Subcutaneous abdominal adipose tissue (tissue), 5 donors: ENCODE measurements around the gene ZNF710.
"Not testable (repeated sequence)": the region's sequence is repeated elsewhere in the genome, so short reads cannot be mapped to it uniquely, and the experiment has no call there.

Experiments used
- H3K27ac ChIP-seq: one replicate; pipeline ENCODE4 v1.7.0; 2013; ENCODE audit warnings: low read depth, mild to moderate bottlenecking, inconsistent platforms, low read length, moderate library complexity
- H3K27me3 ChIP-seq, 5 donors: one replicate each; pipeline ENCODE4 v1.7.0; 2013; ENCODE audit warnings: low read length in 5 of 5, inconsistent platforms in 1 of 5; ENCODE audit not compliant: control insufficient read depth in 5 of 5, insufficient read depth in 4 of 5
- H3K36me3 ChIP-seq, 5 donors: one replicate each; pipeline ENCODE4 v1.7.0; 2013; ENCODE audit warnings: low read length in 5 of 5; ENCODE audit not compliant: control insufficient read depth in 5 of 5, insufficient read depth in 5 of 5
- H3K4me1 ChIP-seq, 5 donors: one replicate each; pipeline ENCODE4 v1.7.0; 2013; ENCODE audit warnings: low read length in 5 of 5, mild to moderate bottlenecking in 3 of 5, moderate library complexity in 1 of 5; ENCODE audit not compliant: control insufficient read depth in 5 of 5, insufficient read depth in 5 of 5
- H3K4me3 ChIP-seq, 5 donors: one replicate each; pipeline ENCODE4 v1.7.0; 2013; ENCODE audit warnings: low read length in 5 of 5, low read depth in 1 of 5
- H3K9ac ChIP-seq, 5 donors: one replicate each; pipeline ENCODE4 v1.7.0; 2013; ENCODE audit warnings: low read length in 5 of 5, mild to moderate bottlenecking in 4 of 5, moderate library complexity in 3 of 5
- H3K9me3 ChIP-seq, 5 donors: one replicate each; pipeline ENCODE4 v1.7.0; 2013; ENCODE audit warnings: low read length in 5 of 5; ENCODE audit not compliant: control insufficient read depth in 5 of 5
- donor health status: healthy.
- donor health status: healthy.
- donor health status: healthy.
- donor health status: healthy.
- donor health status: healthy.

Gene ZNF710

DNA sequence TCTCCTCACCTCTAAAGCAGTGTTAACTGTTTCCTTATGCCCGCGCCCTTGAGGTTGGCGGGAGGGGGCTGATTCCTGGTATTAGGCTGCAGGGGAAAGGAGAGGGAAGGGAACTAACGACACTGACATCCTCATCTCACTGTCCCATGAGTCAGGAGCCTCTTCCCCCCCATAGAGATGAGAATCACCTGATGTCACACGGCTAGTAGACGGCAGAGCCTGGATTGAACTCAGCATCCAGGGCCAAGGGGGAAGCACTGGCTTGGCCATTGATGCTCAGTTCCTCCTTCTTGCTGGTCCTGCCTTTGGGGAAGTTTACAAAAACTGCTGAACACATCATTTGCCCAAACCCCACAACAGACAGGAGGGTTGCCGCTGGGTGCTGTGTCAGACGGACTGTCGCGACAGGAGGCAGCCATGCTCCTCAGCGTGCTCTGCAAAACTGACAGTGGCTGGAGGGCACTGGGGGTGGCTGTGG is 62.7 kb downstream of the ZNF710 start:
- Histone ChIP-seq H3K9ac (peak overlapping the region in 1 of 5 donors; percentile 30), H3K36me3 (peaks cover 0 to 20% (median 11%) of the 10 kb centered on the region in 5 donors), H3K4me1 (peaks cover 10 to 69% (median 61%) of the 10 kb centered on the region in 5 donors), H3K27ac (peak overlapping the region; percentile 57), H3K4me3 (no peak overlapping the region), H3K9me3 (no peaks in the 10 kb centered on the region), H3K27me3 (no peaks in the 10 kb centered on the region)

DNA sequence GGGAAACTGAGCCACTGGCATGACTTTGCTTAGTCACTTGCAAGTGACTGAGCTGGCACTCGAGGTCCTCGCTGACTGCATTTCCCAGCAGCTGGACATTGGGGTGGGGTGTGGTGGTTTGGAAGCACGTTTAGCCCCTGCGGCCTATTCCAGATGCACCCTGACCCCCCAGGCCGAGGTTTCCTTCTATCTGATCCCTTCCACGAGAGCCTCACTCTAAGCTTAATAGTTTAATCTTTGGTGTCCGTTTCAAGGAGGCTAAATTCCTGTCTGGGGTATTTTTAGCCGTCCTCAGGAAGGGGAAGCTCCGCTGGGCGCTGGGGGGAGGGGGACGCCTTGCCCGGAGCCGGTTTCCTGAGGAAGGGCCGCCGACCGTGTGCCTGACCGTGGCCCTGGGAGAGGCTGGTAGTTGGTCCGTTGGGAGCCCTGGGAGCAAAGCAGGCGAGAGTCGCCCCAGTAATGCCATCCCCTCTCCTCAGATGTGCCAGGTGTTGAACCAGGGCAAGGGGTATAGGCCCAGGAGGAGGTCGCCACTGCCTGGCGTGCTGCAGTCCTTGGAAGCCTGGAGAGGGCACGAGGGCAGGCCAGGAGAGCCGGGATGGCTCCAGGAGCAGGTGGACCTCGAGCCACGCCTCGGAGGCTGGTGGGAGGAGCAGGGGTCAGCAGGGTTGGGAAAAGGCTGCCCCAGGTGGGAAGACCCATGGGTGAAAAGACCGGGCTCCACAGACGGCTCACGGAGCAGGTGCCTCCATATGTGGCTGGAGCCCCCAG is 64.0 kb downstream of the ZNF710 start:
- peak overlapping the region in 3 of 5 donors; percentile 11 to 55 (median 50) for H3K9ac ChIP-seq
- H3K4me3 ChIP-seq = peak overlapping the region in 2 of 5 donors; percentile 26 to 37
- no peaks in the 10 kb centered on the region for H3K27me3 ChIP-seq
- H3K4me1 ChIP-seq = peaks cover 8 to 62% (median 51%) of the 10 kb centered on the region in 5 donors
- H3K9me3 ChIP-seq = no peaks in the 10 kb centered on the region
- peak overlapping the region; percentile 57 for H3K27ac ChIP-seq
- peaks cover 0 to 20% (median 11%) of the 10 kb centered on the region in 5 donors for H3K36me3 ChIP-seq

DNA sequence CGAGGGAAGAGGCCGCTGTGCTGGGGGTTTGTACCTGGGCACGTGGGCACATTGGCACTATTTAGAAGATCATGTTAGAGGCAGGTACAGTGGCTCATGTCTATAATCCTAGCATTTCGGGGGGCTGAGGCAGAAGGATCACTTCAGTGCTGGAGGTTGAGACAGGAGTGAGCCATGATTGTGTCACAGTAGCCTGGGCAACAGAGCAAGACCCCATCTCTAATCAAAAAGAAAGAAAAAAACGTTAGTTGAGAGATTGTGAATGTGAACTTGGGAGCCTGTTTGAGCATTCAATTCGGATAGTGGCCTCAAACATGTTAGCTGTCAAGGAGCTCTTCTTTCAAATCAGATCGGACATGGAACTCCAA is 64.5 kb downstream of the ZNF710 start:
- peak overlapping the region; percentile 57 for H3K27ac ChIP-seq
- no peaks in the 10 kb centered on the region for H3K27me3 ChIP-seq
- peak overlapping the region in 3 of 5 donors; percentile 11 to 55 (median 50) for H3K9ac ChIP-seq

DNA sequence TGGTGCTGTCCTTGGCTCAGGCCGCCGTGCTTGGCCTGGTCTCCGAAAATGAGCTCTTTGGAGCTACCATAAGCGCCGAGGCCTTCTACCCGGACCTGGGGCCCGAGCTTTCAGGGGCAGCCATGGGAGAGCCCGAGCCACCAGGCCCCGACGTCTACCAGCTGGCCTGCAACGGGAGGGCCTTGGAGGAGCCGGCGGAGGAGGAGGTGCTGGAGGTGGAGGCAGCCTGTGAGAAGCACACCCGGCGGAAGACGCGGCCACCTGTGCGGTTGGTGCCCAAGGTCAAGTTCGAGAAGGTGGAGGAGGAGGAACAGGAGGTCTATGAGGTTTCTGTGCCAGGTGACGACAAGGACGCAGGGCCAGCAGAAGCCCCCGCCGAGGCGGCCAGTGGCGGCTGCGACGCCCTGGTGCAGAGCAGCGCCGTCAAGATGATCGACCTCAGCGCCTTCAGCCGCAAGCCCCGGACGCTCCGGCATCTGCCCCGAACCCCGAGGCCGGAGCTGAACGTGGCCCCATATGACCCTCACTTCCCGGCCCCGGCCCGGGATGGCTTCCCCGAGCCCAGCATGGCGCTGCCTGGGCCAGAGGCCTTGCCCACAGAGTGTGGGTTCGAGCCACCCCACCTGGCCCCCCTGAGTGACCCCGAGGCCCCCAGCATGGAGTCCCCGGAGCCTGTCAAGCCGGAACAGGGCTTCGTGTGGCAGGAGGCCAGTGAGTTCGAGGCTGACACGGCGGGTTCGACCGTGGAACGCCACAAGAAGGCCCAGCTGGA is 66.2 kb downstream of the ZNF710 start:
- no peaks in the 10 kb centered on the region for H3K27me3 ChIP-seq
- peaks cover 7 to 45% (median 34%) of the 10 kb centered on the region in 5 donors for H3K4me1 ChIP-seq
- no peak overlapping the region for H3K27ac ChIP-seq
- no peaks in the 10 kb centered on the region for H3K9me3 ChIP-seq
- H3K36me3 ChIP-seq = peaks cover 0 to 20% (median 11%) of the 10 kb centered on the region in 5 donors
- no peak overlapping the region for H3K9ac ChIP-seq
- H3K4me3 ChIP-seq = no peak overlapping the region

More for the DNA sequence above, 64.5 kb downstream of the ZNF710 start:
- no peaks in the 10 kb centered on the region for H3K9me3 ChIP-seq
- H3K4me3 ChIP-seq = peak overlapping the region in 1 of 5 donors; percentile 37
- H3K36me3 ChIP-seq = peaks cover 0 to 20% (median 11%) of the 10 kb centered on the region in 5 donors
- peaks cover 8 to 60% (median 48%) of the 10 kb centered on the region in 5 donors for H3K4me1 ChIP-seq

DNA sequence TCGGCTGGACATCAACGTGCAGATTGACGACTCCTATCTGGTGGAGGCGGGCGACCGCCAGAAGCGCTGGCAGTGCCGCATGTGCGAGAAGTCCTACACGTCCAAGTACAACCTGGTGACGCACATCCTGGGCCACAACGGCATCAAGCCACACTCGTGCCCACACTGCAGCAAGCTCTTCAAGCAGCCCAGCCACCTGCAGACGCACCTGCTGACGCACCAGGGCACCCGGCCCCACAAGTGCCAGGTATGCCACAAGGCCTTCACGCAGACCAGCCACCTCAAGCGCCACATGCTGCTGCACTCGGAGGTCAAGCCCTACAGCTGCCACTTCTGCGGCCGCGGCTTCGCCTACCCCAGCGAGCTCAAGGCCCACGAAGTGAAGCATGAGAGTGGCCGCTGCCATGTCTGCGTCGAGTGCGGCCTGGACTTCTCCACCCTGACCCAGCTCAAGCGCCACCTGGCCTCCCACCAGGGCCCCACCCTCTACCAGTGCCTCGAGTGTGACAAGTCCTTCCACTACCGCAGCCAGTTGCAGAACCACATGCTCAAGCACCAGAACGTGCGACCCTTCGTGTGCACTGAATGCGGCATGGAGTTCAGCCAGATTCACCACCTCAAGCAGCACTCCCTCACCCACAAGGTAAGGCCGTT is 67.0 kb downstream of the ZNF710 start:
- Histone ChIP-seq H3K36me3 (peaks cover 0 to 27% (median 14%) of the 10 kb centered on the region in 5 donors), H3K27ac (no peak overlapping the region), H3K4me3 (no peak overlapping the region), H3K9me3 (no peaks in the 10 kb centered on the region), H3K27me3 (no peaks in the 10 kb centered on the region), H3K4me1 (peaks cover under 1 to 38% (median 27%) of the 10 kb centered on the region in 5 donors), H3K9ac (no peak overlapping the region)

DNA sequence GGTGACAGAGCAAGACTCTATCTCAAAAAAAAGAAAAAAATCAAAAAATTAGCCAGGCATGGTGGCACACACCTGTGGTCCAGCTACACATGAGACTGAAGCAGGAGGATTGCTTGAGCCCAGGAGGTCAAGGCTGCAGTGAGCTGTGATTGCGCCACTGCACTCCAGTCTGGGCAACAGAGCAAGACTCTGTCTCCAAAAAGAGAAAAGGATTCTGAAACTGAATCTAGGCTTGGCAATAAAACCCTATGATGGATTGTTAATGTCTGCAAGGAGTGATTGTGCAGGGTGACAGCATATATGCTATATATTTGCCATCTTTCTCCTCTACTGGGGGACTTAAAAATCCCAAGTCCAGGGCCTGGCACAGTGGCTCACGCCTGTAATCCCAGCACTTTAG is 69.5 kb downstream of the ZNF710 start:
- H3K27ac ChIP-seq, H3K27me3 ChIP-seq, H3K9ac ChIP-seq, H3K9me3 ChIP-seq, H3K4me3 ChIP-seq: not testable (repeated sequence)
- Histone ChIP-seq H3K36me3 (peaks cover 0 to 50% (median 31%) of the 10 kb centered on the region in 5 donors), H3K4me1 (peaks cover 0 to 13% (median 2%) of the 10 kb centered on the region in 5 donors)

DNA sequence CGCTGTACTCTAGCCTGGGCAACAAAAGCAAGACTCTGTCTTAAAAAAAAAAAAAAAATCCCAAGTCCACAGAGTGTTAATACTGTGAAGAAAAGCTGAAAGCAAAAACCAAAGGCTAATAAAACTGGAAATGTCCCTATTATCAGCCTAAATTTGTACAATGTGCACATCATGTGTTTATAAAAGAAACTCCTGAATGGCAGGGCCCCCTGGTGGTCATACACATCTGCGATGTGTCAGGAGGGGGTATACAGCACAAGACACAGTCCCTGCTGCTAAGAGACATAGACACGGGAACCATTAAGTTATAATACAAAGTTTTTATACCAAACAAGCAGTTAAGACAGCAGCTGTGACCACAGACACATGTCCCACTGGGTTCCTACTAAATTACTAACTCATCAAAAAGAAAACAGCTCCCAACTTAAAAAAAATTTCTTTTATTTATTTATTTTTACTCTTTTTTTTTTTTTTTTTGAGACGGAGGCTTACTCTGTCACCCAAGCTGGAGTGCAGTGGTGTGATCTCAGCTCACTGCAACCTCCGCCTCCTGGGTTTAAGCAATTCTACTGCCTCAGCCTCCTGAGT is 70.2 kb downstream of the ZNF710 start:
- Histone ChIP-seq H3K4me3 (no peak overlapping the region), H3K9ac (no peak overlapping the region), H3K4me1 (peaks cover 0 to 10% (median 0%) of the 10 kb centered on the region in 5 donors), H3K36me3 (peaks cover 0 to 56% (median 37%) of the 10 kb centered on the region in 5 donors), H3K27me3 (no peaks in the 10 kb centered on the region), H3K9me3 (no peaks in the 10 kb centered on the region), H3K27ac (no peak overlapping the region)

DNA sequence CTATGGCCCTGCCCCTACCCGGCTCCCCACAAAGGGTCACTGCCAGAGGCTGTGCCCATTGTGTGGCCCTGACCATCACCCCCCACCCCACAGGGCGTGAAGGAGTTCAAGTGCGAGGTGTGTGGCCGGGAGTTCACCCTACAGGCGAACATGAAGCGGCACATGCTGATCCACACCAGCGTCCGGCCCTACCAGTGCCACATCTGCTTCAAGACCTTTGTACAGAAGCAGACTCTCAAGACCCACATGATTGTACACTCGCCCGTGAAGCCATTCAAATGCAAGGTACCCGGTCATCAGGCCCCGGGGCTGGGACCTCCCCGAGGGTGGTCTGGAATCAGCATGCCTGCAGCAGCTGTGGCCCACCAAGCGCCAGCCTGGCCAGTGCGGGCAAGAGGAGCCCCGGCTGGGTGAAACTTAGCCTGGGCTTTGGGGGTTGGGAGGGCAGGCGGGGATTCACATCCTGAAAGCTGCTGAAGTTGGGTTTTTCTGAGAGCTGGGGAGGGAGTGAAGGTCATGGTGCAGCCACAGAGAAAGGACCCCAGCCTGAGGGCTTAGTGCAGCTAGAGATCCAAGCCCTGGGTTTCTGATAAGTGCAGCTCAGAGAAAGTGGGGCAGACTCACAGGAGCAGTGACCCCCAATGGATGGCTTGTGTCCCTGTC is 72.0 kb downstream of the ZNF710 start:
- Histone ChIP-seq H3K9ac (no peak overlapping the region), H3K27ac (no peak overlapping the region)

DNA sequence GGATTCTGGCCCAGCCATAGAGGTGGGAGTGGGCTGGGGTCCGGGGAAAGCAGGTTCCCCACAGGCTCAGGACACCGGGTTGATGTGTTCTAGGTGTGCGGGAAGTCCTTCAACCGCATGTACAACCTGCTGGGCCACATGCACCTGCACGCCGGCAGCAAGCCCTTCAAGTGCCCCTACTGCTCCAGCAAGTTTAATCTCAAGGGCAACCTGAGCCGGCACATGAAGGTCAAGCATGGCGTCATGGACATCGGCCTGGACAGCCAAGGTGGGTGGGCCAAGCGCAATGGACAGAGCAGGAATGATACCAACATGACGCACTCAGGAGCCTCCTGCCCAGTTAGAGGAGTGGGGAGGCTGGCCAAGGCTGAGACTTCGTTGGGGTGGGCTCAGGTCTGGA is 72.9 kb downstream of the ZNF710 start:
- H3K27ac ChIP-seq = no peak overlapping the region
- peaks cover 0 to 10% (median 0%) of the 10 kb centered on the region in 5 donors for H3K4me1 ChIP-seq
- H3K36me3 ChIP-seq = peaks cover 0 to 44% (median 31%) of the 10 kb centered on the region in 5 donors
- no peaks in the 10 kb centered on the region for H3K27me3 ChIP-seq
- no peak overlapping the region for H3K4me3 ChIP-seq
- H3K9me3 ChIP-seq = no peaks in the 10 kb centered on the region
- no peak overlapping the region for H3K9ac ChIP-seq

More for the DNA sequence above, 72.0 kb downstream of the ZNF710 start:
- peaks cover 0 to 42% (median 31%) of the 10 kb centered on the region in 5 donors for H3K36me3 ChIP-seq
- H3K27me3 ChIP-seq = no peaks in the 10 kb centered on the region
- H3K4me3 ChIP-seq = no peak overlapping the region
- H3K4me1 ChIP-seq = peaks cover 0 to 10% (median 0%) of the 10 kb centered on the region in 5 donors
- H3K9me3 ChIP-seq = no peaks in the 10 kb centered on the region
